Bronchial epithelial cell (primary cell): ENCODE results near the gene PPP2R3B. TPM values are rescaled to one million over a fixed set of nuclear protein-coding genes. Genes with fewer than 3 reads are reported as not detected.

Experiments
- DNase-seq: peaks from one replicate; pipeline ENCODE4 v3.0.0-alpha.2; 2010; ENCODE audit warnings: low read depth
- FAIRE-seq: peaks from 2 replicates; lab custom pipeline; 2011; peaks lifted over from hg19 to GRCh38; lab: Jason Lieb, UNC
- H3K27me3 ChIP-seq: 2 replicates; pipeline ENCODE4 v1.5.1; 2011; ENCODE audit warnings: low read length; ENCODE audit not compliant: control insufficient read depth, insufficient read depth
- H3K36me3 ChIP-seq: 2 replicates; pipeline ENCODE4 v1.5.1; 2011; ENCODE audit warnings: low read length; ENCODE audit not compliant: control insufficient read depth, insufficient read depth
- H3K4me3 ChIP-seq: 2 replicates; pipeline ENCODE4 v1.5.1; 2011; ENCODE audit warnings: mild to moderate bottlenecking, low read depth, low read length, control low read depth
- total RNA-seq: library from RNA; depleted of rRNA; stranded (reverse); fragments of >200 nt; gene quantifications from 2 replicates; pipeline ENCODE4 v1.2.1, GENCODE V29; 2014
- TF ChIP-seq, protein P1 (sequence below): IDR thresholded peaks from 2 replicates; pipeline ENCODE4 v1.5.1; 2011; ENCODE audit warnings: mild to moderate bottlenecking, moderate library complexity, low read length, control low read depth, inconsistent platforms; ENCODE audit not compliant: insufficient read depth, severe bottlenecking

The PPP2R3B gene
- total RNA-seq, 1 donor from 2014 or later, result 11.8 TPM

- Histone ChIP-seq H3K27me3 (no peaks in the 10 kb centered on the region), H3K4me3 (peak overlapping the region; percentile 84), H3K36me3 (peaks cover 6% of the 10 kb centered on the region)
- FAIRE-seq (no peak), DNase-seq (no peak)
- TF ChIP-seq, protein P1, sequence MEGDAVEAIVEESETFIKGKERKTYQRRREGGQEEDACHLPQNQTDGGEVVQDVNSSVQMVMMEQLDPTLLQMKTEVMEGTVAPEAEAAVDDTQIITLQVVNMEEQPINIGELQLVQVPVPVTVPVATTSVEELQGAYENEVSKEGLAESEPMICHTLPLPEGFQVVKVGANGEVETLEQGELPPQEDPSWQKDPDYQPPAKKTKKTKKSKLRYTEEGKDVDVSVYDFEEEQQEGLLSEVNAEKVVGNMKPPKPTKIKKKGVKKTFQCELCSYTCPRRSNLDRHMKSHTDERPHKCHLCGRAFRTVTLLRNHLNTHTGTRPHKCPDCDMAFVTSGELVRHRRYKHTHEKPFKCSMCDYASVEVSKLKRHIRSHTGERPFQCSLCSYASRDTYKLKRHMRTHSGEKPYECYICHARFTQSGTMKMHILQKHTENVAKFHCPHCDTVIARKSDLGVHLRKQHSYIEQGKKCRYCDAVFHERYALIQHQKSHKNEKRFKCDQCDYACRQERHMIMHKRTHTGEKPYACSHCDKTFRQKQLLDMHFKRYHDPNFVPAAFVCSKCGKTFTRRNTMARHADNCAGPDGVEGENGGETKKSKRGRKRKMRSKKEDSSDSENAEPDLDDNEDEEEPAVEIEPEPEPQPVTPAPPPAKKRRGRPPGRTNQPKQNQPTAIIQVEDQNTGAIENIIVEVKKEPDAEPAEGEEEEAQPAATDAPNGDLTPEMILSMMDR, result no peak
These were observed 67.1 kb downstream of the PPP2R3B start for GRCh38 chrX:319579-320125.

DNA sequence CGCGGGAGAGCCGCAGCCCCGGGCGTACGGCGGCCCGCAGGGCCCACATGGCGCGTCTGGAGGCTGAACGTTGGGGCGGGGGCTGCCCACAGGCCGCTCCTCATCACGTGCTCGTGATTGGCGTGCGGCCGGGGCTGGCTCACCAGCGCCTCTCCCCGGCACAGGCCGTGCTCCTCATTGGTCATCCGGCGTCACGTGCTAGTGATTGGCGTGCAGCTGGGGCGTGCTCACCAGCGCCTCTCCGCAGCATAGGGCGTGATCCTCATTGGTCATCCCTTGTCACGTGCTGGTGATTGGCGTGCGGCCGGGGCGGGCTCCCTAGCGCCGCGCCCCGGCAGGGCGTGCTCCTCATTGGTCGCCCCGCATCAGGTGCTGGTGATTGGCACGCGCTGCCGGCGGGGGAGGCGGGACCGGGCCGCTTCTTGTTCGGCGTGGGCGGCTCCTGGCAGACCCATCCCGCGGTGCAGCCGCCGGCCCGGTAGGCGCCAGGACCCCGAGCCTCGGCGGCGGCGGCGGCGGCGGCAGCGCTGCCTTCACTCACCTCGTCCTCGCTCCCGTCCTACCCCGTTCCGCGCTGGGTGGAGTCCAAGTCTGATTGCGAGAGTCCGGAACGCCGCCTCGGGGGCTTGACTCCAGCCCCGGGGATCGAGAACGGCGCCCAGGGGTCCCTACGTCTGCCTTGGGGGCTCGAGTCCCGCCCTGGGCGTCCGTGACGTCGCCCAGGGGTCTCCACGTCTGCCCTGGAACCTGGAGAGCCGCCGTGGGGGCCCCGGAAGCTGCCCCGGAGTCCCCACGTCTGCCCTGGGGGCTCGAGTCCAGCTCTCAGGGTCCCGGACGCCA is 67.7 kb downstream of the PPP2R3B start, which contains the start of gene GTPBP6:
GTPBP6 (minus strand) TSS at position 58 of the 840 bp plus-strand sequence; CDS start at position 49, 9 bp downstream.
- DNase-seq (peak; percentile 97), FAIRE-seq (no peak)
- H3K4me3 ChIP-seq, result peak within 1 kb of the TSS; percentile 84
- TF ChIP-seq, protein P1, result peak; percentile 35
- peaks cover 6% of the 10 kb centered on the region for H3K36me3 ChIP-seq
- H3K27me3 ChIP-seq, result no peaks in the 10 kb centered on the region

DNA sequence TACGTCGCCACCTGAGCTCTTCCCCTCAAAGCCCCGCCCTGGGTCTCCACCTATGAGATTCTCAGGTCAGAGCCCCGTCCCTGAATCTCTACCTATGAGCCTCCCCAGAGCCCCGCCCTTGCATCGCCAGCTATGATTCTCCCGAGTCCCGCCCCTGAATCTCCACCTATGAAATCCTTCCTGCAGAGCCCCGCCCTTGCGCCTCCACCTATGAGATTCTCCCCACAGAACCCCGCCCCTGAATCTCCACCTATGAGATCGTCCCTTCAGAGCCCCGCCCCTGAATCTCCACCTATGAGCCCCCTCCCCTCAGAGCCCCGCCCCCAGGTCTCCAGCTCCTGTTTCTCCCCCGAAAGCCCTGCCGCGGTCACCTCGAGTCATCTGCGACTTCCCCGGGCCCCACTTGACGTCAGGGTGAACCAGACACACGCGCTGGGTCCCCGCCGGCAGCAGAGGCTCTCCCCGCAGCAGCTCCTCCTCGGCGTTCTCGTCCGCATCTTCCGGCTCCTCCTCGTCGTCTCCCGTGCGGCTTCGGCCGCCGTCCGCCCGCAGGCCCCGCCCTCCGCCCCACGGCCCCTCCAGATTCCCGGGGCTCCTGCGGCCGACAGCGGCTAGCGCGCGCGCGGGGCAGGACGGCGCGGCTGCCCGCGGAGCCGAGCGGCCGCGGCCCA is 68.5 kb downstream of the PPP2R3B start:
- FAIRE-seq, result no peak
- DNase-seq, result peak; percentile 97
- Histone ChIP-seq H3K4me3 (peak overlapping the region; percentile 77), H3K27me3 (no peaks in the 10 kb centered on the region), H3K36me3 (peaks cover 6% of the 10 kb centered on the region)
- TF ChIP-seq, protein P1, result no peak

DNA sequence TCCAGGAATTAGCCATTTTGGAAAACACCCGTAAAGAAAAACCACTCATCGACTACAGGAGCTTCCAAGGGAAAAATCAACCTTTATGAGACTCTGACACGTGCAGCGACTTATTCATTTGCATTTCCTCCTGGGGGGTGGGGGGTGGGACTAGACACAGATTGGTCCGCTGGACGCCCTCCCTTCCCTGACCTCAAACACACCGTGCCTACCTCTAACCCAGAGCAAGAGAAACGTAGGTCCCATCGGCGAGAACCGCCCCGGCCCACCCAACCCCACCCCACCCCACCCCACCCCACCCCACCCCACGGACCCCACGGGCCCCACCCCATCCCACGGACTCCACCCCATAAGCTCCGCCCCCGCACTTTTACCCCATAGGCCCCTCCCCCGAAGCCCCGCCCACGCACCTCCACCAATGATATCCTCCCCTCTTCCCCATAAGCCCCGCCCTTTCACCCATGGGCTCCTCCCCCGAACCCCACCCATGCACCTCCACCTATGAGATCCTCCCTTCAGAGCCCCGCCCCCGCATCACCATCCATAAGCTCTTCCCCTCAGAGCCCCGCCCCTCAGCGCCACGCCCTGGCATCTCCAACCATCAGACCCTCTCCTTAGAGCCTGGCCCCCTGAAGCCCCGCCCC is 69.2 kb downstream of the PPP2R3B start:
- Histone ChIP-seq H3K27me3 (no peaks in the 10 kb centered on the region), H3K4me3 (peak overlapping the region; percentile 77), H3K36me3 (peaks cover 6% of the 10 kb centered on the region)
- TF ChIP-seq, protein P1, result no peak
- no peak for FAIRE-seq
- DNase-seq, result no peak

- Histone ChIP-seq H3K27me3 (no peaks in the 10 kb centered on the region), H3K4me3 (no peak overlapping the region), H3K36me3 (peaks cover 9% of the 10 kb centered on the region)
- TF ChIP-seq, protein P1, result no peak
- FAIRE-seq (no peak), DNase-seq (no peak)
These were observed 70.1 kb downstream of the PPP2R3B start for GRCh38 chrX:316351-317325.
